Hematopoietic multipotent progenitor cell treated with erythropoietin and hydrocortisone succinate and interleukin-3 and kit ligand, for 15 days (in vitro differentiated cells): ENCODE measurements around the gene FPR1.

Source experiments
- DNase-seq: peaks from one replicate; pipeline ENCODE4 v3.0.0-alpha.2; 2015; ENCODE audit warnings: low spot score

Gene FPR1

GRCh38 chr19:51737389-51737788 is 14.3 kb downstream of the FPR1 start:
- no peak for DNase-seq

- DNase-seq: no peak
These were observed 15.8 kb downstream of the FPR1 start for GRCh38 chr19:51735759-51736449.

DNA sequence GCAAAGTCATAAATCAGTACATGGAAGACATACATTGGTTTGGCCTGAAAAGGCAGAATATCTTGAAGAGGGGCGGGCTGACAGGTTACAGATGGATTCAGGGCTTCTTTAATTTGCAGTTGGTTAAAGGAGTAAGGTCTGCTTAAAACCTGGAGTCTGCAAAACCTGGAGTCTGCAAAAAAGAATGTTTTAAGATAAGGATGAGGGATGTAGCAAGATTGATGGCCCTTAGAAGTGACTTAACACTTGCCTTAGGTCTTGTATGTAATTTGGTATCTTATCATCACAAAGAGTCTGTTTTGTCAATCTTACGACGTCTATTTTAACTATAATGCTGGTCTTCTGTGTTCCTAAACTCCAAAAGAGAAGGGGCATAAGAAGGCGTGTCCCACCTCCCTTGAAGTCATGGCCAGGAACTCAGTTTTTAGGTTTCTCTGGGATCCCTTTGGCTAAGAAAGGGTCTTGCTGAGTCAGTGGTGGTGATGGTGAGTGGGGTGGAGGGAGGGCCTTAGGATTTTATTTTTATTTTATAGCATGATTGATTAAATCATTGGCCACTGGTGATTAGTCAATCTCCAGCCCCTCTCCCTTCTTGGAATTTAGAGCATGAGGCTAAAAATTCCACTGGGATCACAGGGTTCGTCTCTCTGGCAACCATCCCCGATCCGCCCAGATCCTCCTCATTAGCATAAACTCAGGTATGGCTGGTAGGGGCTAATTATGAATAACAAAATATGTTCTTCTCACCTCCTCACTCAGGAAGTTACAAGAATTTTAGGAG is 17.7 kb downstream of the FPR1 start:
- no peak for DNase-seq

- DNase-seq: no peak
These were observed 21.9 kb downstream of the FPR1 start for GRCh38 chr19:51729781-51730180.

GRCh38 chr19:51727349-51727880 is 24.3 kb downstream of the FPR1 start:
- DNase-seq: no peak

GRCh38 chr19:51726049-51726448 is 25.6 kb downstream of the FPR1 start:
- DNase-seq: no peak

DNA sequence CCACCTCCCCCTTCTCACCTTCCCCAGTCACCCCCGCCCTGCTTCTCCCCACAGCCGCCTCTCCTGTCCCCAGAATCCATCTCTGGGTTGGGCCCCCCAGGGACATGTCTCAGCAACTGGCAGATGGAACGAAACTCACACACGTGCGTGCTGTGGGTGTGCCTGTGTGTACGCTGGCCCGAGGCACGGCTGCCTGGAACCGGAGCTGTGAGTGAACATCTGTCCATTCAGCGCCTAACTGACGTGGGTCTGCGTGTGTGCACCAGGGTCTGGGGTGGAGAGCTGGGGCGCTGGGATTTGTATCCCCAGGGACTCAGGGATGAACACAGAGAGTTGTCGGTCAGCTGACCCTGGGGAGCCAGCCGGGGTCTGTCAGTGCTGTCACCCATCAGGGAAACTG is 27.1 kb downstream of the FPR1 start:
- no peak for DNase-seq

- DNase-seq: no peak
These were observed 29.2 kb downstream of the FPR1 start for GRCh38 chr19:51722492-51722891.

- no peak for DNase-seq
These were observed 29.8 kb downstream of the FPR1 start for GRCh38 chr19:51721905-51722304.

- DNase-seq: no peak
These were observed 32.3 kb downstream of the FPR1 start for GRCh38 chr19:51719251-51719988.

GRCh38 chr19:51716925-51717324 is 34.8 kb downstream of the FPR1 start:
- DNase-seq: no peak

GRCh38 chr19:51715850-51716249 is 35.8 kb downstream of the FPR1 start:
- no peak for DNase-seq

DNA sequence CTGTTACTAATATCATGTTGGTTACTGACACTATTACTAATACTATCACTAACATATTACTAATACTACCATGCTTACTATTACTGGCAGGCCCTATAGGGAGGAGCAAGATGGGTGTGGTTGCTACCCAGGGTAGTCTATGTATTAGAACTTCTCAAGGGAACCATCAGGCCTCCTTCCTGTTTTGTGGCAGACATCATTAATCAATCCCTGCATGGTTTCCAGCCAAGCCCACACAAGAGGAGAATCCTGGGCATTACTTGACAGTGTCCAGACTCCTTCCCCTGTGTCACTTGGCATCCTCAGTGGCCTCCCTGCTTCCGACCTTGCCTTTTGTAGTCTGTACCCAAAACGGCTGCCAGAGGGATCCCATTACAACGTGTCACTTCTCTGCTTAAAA is 36.8 kb downstream of the FPR1 start:
- DNase-seq: no peak

DNA sequence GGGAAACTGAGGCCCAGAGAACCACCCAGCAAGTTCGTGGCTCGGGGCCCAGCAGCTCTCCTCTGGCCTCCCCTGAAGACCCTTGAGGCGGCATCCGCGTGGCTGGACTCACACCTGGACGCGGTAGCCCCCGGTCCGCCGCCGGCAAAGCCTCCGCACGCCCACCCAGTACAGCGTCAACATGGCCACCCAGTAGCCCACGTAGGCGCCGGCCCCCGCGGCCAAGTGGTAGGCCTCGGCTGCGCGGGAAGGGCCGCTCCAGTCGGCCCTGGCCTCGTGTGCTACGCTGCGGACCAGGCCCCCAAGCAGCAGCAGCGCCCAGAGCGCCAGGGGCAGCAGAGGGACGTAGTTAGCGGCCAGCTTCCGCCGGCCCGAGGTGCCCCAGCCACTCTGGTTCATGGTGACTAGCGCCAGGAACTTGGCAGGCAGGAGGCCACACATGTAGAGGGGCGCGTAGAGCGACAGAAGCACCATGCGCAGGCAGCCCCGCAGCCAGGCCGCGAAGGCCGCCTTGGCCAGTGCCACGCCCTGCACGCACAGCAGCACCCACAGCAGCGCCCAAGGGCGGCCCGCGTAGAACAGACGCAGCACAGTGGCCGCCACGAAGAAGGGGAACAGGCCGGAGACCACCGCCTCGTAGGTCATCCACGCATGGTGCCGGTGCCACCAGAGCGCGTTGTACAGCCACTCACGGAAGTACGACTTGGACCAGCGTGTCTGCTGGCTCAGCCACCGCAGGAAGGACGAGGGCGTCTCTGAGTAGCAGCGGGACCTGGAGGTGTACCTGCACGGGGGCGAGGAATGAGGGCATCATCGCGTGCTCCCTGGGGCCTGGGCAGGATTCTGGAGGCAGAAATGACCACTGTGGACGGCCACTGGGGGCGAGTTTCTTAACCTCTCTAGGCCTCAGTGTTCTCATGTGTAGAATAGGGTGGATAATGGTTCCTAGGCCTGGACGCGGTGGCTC is 38.1 kb downstream of the FPR1 start:
- no peak for DNase-seq

DNA sequence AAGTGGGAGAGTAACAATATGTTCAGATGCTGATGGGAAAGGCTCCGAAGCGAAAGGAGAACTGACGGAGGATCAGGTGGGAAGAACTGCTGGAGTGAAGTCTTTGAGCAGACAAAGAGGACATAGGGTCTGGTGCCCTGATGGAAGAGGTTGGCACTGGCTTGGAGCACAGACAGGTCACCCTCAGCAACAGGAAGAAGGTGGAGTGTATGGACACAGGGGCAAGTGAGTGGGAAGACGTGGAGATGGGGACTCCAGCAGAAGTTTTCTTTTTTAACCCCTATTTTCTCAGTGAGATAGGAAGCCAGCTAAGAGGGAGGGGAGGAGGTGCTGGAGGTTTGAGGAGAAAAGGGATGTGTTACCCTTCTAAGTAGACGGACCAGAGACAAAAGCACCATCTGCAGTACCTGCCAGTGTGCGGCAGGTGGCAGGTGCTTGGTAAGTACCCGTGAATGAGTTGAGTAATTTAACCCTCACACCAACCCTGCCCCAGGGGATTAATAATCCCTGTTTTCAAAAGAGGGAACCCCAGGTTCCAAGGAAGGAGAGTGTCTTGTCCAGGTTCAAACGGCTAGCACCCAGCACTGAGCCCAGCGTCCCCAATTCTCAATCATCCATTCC is 39.1 kb downstream of the FPR1 start:
- no peak for DNase-seq

DNA sequence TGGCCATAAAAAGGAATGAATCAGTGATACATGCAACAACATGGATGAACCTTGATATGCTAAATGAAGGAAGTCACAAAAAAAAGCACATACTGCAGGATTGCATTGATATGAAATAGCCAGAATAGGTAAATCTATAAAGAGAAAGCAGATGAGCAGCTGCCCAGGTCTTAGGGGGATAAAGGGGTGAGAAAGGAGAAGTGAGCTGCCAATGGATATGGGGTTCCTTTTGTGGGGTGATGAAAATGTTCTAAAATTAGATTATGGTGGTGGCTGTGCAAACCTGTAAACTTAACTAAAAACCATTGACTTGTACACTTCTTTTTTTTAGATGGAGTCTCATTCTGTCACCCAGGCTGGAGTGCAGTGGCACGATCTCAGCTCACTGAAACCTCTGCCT is 40.0 kb downstream of the FPR1 start:
- DNase-seq: no peak

DNA sequence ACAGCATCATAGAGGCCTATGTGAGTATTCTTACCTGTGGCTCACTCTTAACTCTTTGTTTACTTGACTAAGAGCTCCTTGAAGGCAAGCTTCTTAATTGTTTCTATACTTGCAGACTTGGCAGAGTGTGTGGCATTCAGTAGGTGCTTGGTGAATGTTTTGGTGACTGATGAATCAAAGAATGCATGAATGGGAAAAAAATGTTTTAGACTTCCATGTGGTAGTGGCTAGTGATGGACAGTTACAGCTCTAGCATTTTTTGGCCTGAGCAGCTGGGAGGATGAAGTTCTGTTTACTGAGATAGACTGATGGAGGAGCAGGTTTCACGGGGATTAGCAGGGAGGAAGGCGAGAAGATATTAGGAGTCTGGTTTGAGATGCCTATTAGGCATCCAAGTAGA is 41.5 kb downstream of the FPR1 start:
- no peak for DNase-seq

DNA sequence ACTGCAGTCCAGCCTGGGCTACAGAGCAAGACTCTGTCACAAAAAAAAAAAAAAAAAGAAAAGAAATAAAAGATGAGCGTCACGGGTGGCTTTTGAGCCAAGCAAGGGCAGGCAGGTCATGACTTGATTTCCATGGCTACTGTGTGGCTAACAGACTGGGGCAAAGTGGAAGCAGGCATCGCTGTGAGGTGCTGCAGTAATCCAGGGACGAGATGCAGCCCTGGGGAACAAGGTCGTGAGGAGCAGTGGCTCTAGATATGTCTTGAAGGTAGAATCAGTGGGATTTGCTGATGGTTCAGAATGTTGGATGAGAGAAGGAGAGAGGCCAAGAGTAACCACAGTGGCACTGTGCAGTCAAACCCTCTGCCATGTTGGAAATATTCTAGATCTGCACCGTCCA is 42.1 kb downstream of the FPR1 start:
- DNase-seq: no peak

DNA sequence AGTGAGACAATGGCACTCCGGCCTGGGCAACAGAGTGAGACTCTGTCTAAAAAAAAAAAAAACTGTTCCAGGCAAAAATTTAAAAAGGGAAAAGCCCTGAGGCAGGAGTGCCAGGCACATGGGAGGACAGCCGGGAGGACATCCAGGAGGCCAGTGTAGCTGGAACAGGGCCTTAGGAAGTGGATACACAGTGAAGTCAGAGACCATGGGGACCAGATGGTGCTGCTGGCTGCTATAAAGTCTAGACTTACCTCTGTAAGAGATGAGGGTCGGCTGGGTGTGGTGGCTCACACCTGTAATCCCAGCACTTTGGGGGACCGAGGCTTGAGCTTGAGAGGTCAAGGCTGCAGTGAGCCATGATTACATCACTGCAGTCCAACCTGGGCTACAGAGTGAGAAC is 42.9 kb downstream of the FPR1 start:
- DNase-seq: no peak

GRCh38 chr19:51706885-51707284 is 44.8 kb downstream of the FPR1 start:
- no peak for DNase-seq

DNA sequence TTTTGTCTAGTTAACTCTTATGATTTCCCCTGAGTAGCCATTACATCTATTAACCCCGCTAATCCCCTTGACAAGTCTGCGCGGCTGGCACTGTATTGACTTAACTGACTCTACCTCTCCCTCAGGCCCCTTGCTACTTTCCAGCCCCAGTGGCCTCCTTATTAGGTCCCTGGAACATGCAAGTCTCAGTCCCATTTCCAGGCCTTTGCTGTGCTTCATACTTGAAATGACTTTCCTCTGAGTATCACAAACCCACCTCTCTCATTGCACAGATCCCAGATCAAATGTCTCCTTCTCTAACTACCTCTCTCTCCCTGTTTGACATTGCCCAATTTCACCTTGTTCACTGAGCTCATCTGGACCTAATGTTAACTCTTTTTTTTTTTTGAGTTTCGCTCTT is 45.4 kb downstream of the FPR1 start:
- no peak for DNase-seq
